LNCAP (cell line): Measurements from ENCODE around the gene GRM7.

Experiments
- CTCF ChIP-seq: fragments of 450-650 bp; IDR thresholded peaks from 2 replicates; pipeline ENCODE4 v1.5.1; 2017; ENCODE audit warnings: mild to moderate bottlenecking

GRM7 gene

GRCh38 chr3:6915898-6916297, 55.0 kb downstream of the GRM7 start:
- TF ChIP-seq CTCF: no peak

GRCh38 chr3:6921066-6921465, 60.2 kb downstream of the GRM7 start:
- no peak for TF ChIP-seq CTCF

- no peak for TF ChIP-seq CTCF
These were observed 61.0 kb downstream of the GRM7 start for GRCh38 chr3:6921876-6922275.

- TF ChIP-seq CTCF: no peak
These were observed 67.1 kb downstream of the GRM7 start for GRCh38 chr3:6928064-6928463.

DNA sequence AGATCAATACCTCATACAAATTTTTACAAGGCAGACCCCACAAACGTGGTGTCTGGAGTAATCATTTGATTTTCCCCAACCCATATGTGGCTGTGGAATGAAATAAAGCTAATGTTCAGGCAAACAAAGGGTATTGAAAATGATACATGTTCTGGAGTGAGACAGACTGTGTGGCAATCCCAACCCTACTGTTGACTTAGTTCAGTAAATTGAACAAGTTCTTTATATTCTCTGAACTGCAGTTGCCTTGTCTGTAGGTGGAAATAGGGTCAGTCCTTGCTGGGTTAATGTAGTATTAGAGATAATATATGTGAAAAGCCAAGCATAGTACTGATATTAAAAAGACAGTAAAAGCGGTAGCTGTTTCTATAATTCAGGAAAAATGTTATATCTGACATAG, 69.0 kb downstream of the GRM7 start:
- TF ChIP-seq CTCF: no peak

- TF ChIP-seq CTCF: peak; percentile 33
These were observed 74.5 kb downstream of the GRM7 start for GRCh38 chr3:6935418-6935817.

DNA sequence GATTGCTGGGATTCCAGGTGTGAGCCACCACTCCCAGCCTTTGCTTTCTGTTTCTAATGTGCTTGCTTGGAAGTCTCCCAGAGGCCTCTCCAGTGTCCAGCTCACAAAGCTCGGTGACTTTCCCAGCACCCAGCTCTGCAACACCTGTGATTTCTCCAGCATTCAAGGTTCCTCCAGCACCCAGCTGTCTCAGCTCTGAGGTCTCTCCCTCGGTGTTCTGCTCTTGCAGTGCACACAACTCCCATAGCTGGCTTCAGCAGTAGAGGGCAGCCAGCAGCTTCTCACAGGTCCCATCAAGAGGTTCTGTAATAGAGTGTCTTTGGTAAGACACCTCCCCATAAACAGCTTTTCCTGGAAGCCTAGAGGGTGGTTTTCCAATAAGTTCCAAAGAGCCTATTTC, 75.1 kb downstream of the GRM7 start:
- TF ChIP-seq CTCF: no peak

GRCh38 chr3:6962801-6963200, 101.9 kb downstream of the GRM7 start:
- TF ChIP-seq CTCF: no peak
